Tibial nerve (tissue), 3 donors: ENCODE results near the gene AP1S3.

ENCODE experiments used
- CTCF ChIP-seq, 5 experiments: fragments of 200-600 bp in 3 of 5; fragments of 450-650 bp in 2 of 5; sonication (generic) in 3 of 5; IDR thresholded peaks; one replicate each; pipeline ENCODE4 v1.5.1; 2016 to 2019; ENCODE audit warnings: antibody characterized with exemption in 5 of 5, mild to moderate bottlenecking in 3 of 5, moderate library complexity in 2 of 5
- POLR2A ChIP-seq, 2 donors: fragments of 450-650 bp; IDR thresholded peaks; one replicate each; pipeline ENCODE4 v1.6.1; 2017; ENCODE audit warnings: antibody characterized with exemption in 2 of 2, mild to moderate bottlenecking in 2 of 2, moderate library complexity in 2 of 2

GRCh38 chr2:223753940-223754339 lies 83.4 kb downstream of the AP1S3 start:
- TF ChIP-seq POLR2A (IDR thresholded peaks at IDR 0.05) (no peak), CTCF (IDR thresholded peaks at IDR 0.05) (no peak)
